Gastroesophageal sphincter (tissue), 3 donors: ENCODE data around the gene PSME2.

ENCODE experiments used
- CTCF ChIP-seq, 4 experiments: fragments of 200-600 bp in 2 of 4; fragments of 450-650 bp in 2 of 4; sonication (generic) in 1 of 4; IDR thresholded peaks; one replicate each; pipeline ENCODE4 v1.5.1; 2017 to 2019; ENCODE audit warnings: antibody characterized with exemption in 4 of 4, mild to moderate bottlenecking in 2 of 4, moderate library complexity in 2 of 4
- EP300 ChIP-seq: sonication (generic); formaldehyde crosslinking; IDR thresholded peaks from one replicate; pipeline ENCODE4 v1.6.1; 2017; ENCODE audit warnings: antibody characterized with exemption, mild to moderate bottlenecking

- TF ChIP-seq CTCF (IDR thresholded peaks at IDR 0.05) (no peak), EP300 (no peak)
Observed at GRCh38 chr14:24129410-24129998, 16.9 kb downstream of the PSME2 start.
